CD4-positive, alpha-beta T cell treated with Interferon gamma for 1 hour (primary cell): ENCODE results near the gene ANXA3.

Experiments
- DNase-seq: peaks from one replicate; pipeline ENCODE4 v3.0.0-alpha.2; 2020

The ANXA3 gene

GRCh38 chr4:78645853-78646757, 94.5 kb downstream of the ANXA3 start:
- peak; percentile 29 for DNase-seq

GRCh38 chr4:78647272-78647671, 95.7 kb downstream of the ANXA3 start:
- no peak for DNase-seq

- no peak for DNase-seq
Measured at GRCh38 chr4:78648640-78649363, 97.2 kb downstream of the ANXA3 start.

GRCh38 chr4:78650106-78651024, 98.8 kb downstream of the ANXA3 start:
- no peak for DNase-seq

GRCh38 chr4:78651250-78651860, 99.8 kb downstream of the ANXA3 start:
- no peak for DNase-seq

DNA sequence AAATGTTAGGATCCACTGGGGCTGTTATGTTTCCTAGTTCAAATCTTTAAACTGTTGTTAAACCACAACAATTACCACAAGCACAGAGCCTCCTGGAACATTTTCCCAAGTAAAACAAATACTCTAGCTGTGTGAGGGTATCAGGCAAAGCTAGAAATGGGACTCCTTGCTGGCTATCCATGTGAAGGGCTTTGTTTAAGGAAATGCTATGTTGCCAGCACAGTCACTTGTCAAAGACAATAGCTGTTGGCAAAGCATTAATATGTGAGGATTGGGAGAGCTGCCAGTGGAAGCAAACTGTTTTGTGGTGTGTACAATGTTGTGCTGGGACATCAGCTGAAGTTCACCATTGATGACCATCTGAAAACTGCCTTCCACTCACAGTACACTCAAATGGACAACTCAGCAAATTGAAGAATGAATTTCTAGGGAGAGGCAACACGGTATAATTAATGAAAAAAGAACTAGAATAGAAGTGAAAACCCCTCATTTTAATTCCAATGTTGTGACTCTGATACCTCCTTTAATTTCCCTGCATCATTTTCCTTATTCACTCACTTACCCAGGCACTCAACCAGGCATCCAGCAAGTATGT, 100.8 kb downstream of the ANXA3 start:
- DNase-seq, result no peak

DNA sequence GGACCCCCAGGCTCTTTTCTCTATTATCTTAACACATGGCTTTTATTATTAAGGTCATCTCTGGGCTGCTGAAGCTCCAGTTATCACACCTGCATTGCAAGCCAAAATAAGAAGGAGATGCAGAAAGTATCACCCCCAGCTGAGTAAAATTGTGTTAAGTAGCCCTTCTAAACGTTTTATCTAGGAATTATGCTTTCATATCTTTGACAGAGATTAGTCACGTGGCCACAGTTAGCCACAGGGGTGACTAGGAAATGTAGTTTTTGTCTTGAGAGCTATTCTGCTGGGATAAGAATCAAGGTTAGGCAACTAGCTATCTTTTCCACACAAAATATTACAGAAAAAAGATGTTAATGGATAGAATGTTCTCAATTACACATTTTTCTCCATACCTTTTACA, 102.1 kb downstream of the ANXA3 start:
- DNase-seq, result no peak

- no peak for DNase-seq
Measured at GRCh38 chr4:78654807-78655206, 103.2 kb downstream of the ANXA3 start.

DNA sequence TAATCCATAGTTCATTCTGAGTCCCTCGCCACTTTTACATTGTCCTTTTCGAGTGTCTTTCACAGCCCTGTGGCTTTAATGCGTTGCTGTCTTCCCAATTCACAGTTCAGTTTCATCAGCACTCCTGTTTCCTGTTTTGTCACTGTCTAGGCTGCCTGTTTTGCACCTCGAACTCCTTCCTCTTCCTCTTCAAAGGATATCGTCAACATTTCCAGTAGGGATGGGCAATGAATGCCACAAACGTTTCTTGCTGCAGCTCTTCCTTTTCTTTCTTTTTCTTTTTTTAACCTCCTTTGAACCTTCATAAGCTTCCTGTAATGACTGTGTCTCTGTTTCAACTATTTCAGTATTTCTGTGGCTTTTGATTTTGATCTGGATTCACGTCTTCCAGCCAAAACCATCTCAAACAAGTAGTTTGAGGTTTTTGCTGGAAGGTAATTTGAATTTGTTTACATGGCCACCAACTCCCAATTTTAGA, 105.4 kb downstream of the ANXA3 start:
- no peak for DNase-seq

DNA sequence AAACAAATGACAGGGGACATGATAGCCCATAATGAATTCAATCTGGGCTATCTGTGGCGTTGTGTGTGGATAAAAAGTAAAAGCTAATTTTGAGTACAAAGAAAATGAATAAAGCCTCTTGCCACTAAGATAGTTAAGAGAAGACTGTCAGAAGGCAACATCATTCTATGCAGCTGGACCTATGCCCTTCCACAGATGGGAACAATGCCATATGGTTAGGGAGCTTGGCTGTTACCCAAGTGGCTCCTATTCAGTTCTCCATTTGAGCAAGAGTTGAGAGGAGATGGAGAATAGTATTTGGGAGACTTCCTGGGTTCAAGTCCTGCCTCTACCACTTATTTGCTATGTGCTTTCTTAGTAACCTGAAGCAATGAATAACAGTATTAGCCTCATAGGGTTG, 107.7 kb downstream of the ANXA3 start:
- no peak for DNase-seq

- DNase-seq, result no peak
Measured at GRCh38 chr4:78659665-78660064, 108.1 kb downstream of the ANXA3 start.
